Breast epithelium (tissue), 4 donors: Measurements from ENCODE around the gene CNTN1. TPM values are rescaled to one million over a fixed set of nuclear protein-coding genes. Genes with fewer than 3 reads are reported as not detected.
A peak's percentile ranks its signal among the peaks of the same experiment; 100 is the strongest.

Experiments used
- DNase-seq, 2 donors: peaks; one replicate each; pipeline ENCODE4 v3.0.0-alpha.2; 2019; ENCODE audit warnings: low spot score in 2 of 2
- H3K27ac ChIP-seq, 2 donors: fragments of 200-600 bp; sonication (generic) in 1 of 2; one replicate each; pipeline ENCODE4 v1.5.1; 2016 to 2019; ENCODE audit warnings: mild to moderate bottlenecking in 1 of 2
- H3K27me3 ChIP-seq, 2 donors: fragments of 200-600 bp; sonication (generic) in 1 of 2; one replicate each; pipeline versions ENCODE4 v1.5.1 to v1.6.0; 2017 to 2019; ENCODE audit warnings: control low read depth in 1 of 2, mild to moderate bottlenecking in 1 of 2
- H3K36me3 ChIP-seq: fragments of 200-600 bp; one replicate; pipeline ENCODE4 v1.5.1; 2019
- H3K4me1 ChIP-seq, 2 donors: fragments of 200-600 bp; sonication (generic); one replicate each; pipeline ENCODE4 v1.5.1; 2016 to 2019; ENCODE audit warnings: control low read depth in 1 of 2
- H3K4me3 ChIP-seq, 3 donors: fragments of 200-600 bp; sonication (generic); 1 replicate in 2 of 3; 2 replicates in 1 of 3; pipeline ENCODE4 v1.5.1; 2016 to 2019; ENCODE audit warnings: mild to moderate bottlenecking in 3 of 3, moderate library complexity in 2 of 3
- H3K9me3 ChIP-seq, 2 donors: fragments of 200-600 bp; sonication (generic) in 1 of 2; one replicate each; pipeline ENCODE4 v1.5.1; 2016 to 2019; ENCODE audit warnings: control low read depth in 1 of 2
- CTCF ChIP-seq, 3 donors: fragments of 450-650 bp; IDR thresholded peaks; one replicate each; pipeline ENCODE4 v1.5.1; 2016 to 2017; ENCODE audit warnings: antibody characterized with exemption in 3 of 3, mild to moderate bottlenecking in 3 of 3, moderate library complexity in 3 of 3
- POLR2A ChIP-seq: fragments of 450-650 bp; IDR thresholded peaks from one replicate; pipeline ENCODE4 v1.6.1; 2016; ENCODE audit warnings: antibody characterized with exemption, mild to moderate bottlenecking, moderate library complexity
- POLR2AphosphoS5 ChIP-seq, 3 donors: sonication (generic); formaldehyde crosslinking; IDR thresholded peaks; one replicate each; pipeline ENCODE4 v1.6.1; 2017; ENCODE audit warnings: antibody characterized with exemption in 3 of 3
- intact Hi-C: fragments of 100-400 bp; cut with DNase I; formaldehyde crosslinking; loops from one replicate; pipeline ENCODE4 v1.15.1; 2023; ENCODE audit warnings: low total_unique reads
- total RNA-seq, 3 donors: library from RNA; depleted of rRNA; stranded (reverse); fragments of >200 nt; gene quantifications; one replicate each; pipeline ENCODE4 v1.1.0, GENCODE V29; 2016

CNTN1 gene
- total RNA-seq, 3 donors from 2014 or later = 1.1 to 16.4 (median 7.2) TPM

GRCh38 chr12:40915172-40915571 is 222.9 kb downstream of the CNTN1 start:
- DNase-seq = no peak
- Histone ChIP-seq H3K36me3 (no peaks in the 10 kb centered on the region), H3K27me3 (no peaks in the 10 kb centered on the region), H3K27ac (no peak overlapping the region), H3K9me3 (no peaks in the 10 kb centered on the region), H3K4me3 (no peak overlapping the region), H3K4me1 (no peaks in the 10 kb centered on the region)
- no peak for TF ChIP-seq POLR2A
- no peak for TF ChIP-seq POLR2AphosphoS5 (IDR thresholded peaks at IDR 0.05)
- TF ChIP-seq CTCF (IDR thresholded peaks at IDR 0.05) = no peak
- intact Hi-C loops = no loop called here

GRCh38 chr12:40917561-40917960 is 225.3 kb downstream of the CNTN1 start:
- no peaks in the 10 kb centered on the region for H3K9me3 ChIP-seq
- no peaks in the 10 kb centered on the region for H3K4me1 ChIP-seq
- DNase-seq = no peak
- H3K4me3 ChIP-seq = no peak overlapping the region
- H3K36me3 ChIP-seq = no peaks in the 10 kb centered on the region
- H3K27ac ChIP-seq = no peak overlapping the region
- TF ChIP-seq POLR2AphosphoS5 (IDR thresholded peaks at IDR 0.05) (no peak), POLR2A (no peak), CTCF (IDR thresholded peaks at IDR 0.05) (no peak)
- H3K27me3 ChIP-seq = no peaks in the 10 kb centered on the region
- intact Hi-C loops = no loop called here

GRCh38 chr12:40921563-40922163 is 229.4 kb downstream of the CNTN1 start:
- no peaks in the 10 kb centered on the region for H3K36me3 ChIP-seq
- TF ChIP-seq CTCF (IDR thresholded peaks at IDR 0.05) (peak; percentile 40 to 68 (median 64)), POLR2A (no peak)
- no peaks in the 10 kb centered on the region for H3K9me3 ChIP-seq
- DNase-seq = no peak
- H3K4me3 ChIP-seq = no peak overlapping the region
- H3K27me3 ChIP-seq = no peaks in the 10 kb centered on the region
- H3K4me1 ChIP-seq = no peaks in the 10 kb centered on the region
- intact Hi-C loops = no loop called here
- no peak overlapping the region for H3K27ac ChIP-seq

- no peak for TF ChIP-seq POLR2AphosphoS5 (IDR thresholded peaks at IDR 0.05)
- no peak for TF ChIP-seq CTCF (IDR thresholded peaks at IDR 0.05)
- Histone ChIP-seq H3K9me3 (no peaks in the 10 kb centered on the region), H3K4me1 (no peaks in the 10 kb centered on the region), H3K4me3 (no peak overlapping the region), H3K27me3 (no peaks in the 10 kb centered on the region), H3K27ac (no peak overlapping the region), H3K36me3 (no peaks in the 10 kb centered on the region)
- intact Hi-C loops = no loop called here
- no peak for DNase-seq
These were observed 245.7 kb downstream of the CNTN1 start for GRCh38 chr12:40937891-40938290.

GRCh38 chr12:40942326-40942725 is 250.1 kb downstream of the CNTN1 start:
- H3K27ac ChIP-seq = no peak overlapping the region
- no peaks in the 10 kb centered on the region for H3K27me3 ChIP-seq
- H3K4me3 ChIP-seq = no peak overlapping the region
- DNase-seq = no peak
- H3K4me1 ChIP-seq = no peaks in the 10 kb centered on the region
- H3K36me3 ChIP-seq = no peaks in the 10 kb centered on the region
- intact Hi-C loops = no loop called here
- no peaks in the 10 kb centered on the region for H3K9me3 ChIP-seq
- TF ChIP-seq POLR2A (no peak), POLR2AphosphoS5 (IDR thresholded peaks at IDR 0.05) (no peak), CTCF (IDR thresholded peaks at IDR 0.05) (no peak)
